Bronchial epithelial cell (primary cell): ENCODE data around the gene TMEM178B. TPM values are rescaled to one million over a fixed set of nuclear protein-coding genes. Genes with fewer than 3 reads are reported as not detected.

Experiments used
- DNase-seq: peaks from one replicate; pipeline ENCODE4 v3.0.0-alpha.2; 2010; ENCODE audit warnings: low read depth
- FAIRE-seq: peaks from 2 replicates; lab custom pipeline; 2011; peaks lifted over from hg19 to GRCh38; lab: Jason Lieb, UNC
- H3K27me3 ChIP-seq: 2 replicates; pipeline ENCODE4 v1.5.1; 2011; ENCODE audit warnings: low read length; ENCODE audit not compliant: control insufficient read depth, insufficient read depth
- H3K36me3 ChIP-seq: 2 replicates; pipeline ENCODE4 v1.5.1; 2011; ENCODE audit warnings: low read length; ENCODE audit not compliant: control insufficient read depth, insufficient read depth
- H3K4me3 ChIP-seq: 2 replicates; pipeline ENCODE4 v1.5.1; 2011; ENCODE audit warnings: mild to moderate bottlenecking, low read depth, low read length, control low read depth
- CTCF ChIP-seq: IDR thresholded peaks from 2 replicates; pipeline ENCODE4 v1.5.1; 2011; ENCODE audit warnings: mild to moderate bottlenecking, moderate library complexity, low read length, control low read depth, inconsistent platforms; ENCODE audit not compliant: insufficient read depth, severe bottlenecking
- total RNA-seq: library from RNA; depleted of rRNA; stranded (reverse); fragments of >200 nt; gene quantifications from 2 replicates; pipeline ENCODE4 v1.2.1, GENCODE V29; 2014

The TMEM178B gene
- total RNA-seq, 1 donor from 2014 or later, result under 0.01 TPM

GRCh38 chr7:141430455-141431139 lies 356.7 kb downstream of the TMEM178B start:
- FAIRE-seq (no peak), DNase-seq (no peak)
- no peak for TF ChIP-seq CTCF
- no peaks in the 10 kb centered on the region for H3K27me3 ChIP-seq
- H3K4me3 ChIP-seq, result no peak overlapping the region
- H3K36me3 ChIP-seq, result no peaks in the 10 kb centered on the region

- FAIRE-seq (no peak), DNase-seq (no peak)
- no peaks in the 10 kb centered on the region for H3K27me3 ChIP-seq
- H3K36me3 ChIP-seq, result no peaks in the 10 kb centered on the region
- no peak for TF ChIP-seq CTCF
- no peak overlapping the region for H3K4me3 ChIP-seq
These were observed 357.2 kb downstream of the TMEM178B start for GRCh38 chr7:141431140-141431479.

GRCh38 chr7:141431711-141432110 lies 357.8 kb downstream of the TMEM178B start:
- no peak for FAIRE-seq
- Histone ChIP-seq H3K4me3 (no peak overlapping the region), H3K27me3 (no peaks in the 10 kb centered on the region), H3K36me3 (no peaks in the 10 kb centered on the region)
- TF ChIP-seq CTCF, result no peak
- DNase-seq, result no peak

GRCh38 chr7:141433698-141434097 lies 359.8 kb downstream of the TMEM178B start:
- Histone ChIP-seq H3K36me3 (no peaks in the 10 kb centered on the region), H3K27me3 (no peaks in the 10 kb centered on the region), H3K4me3 (no peak overlapping the region)
- FAIRE-seq (no peak), DNase-seq (no peak)
- TF ChIP-seq CTCF, result no peak

GRCh38 chr7:141436139-141436538 lies 362.3 kb downstream of the TMEM178B start:
- Histone ChIP-seq H3K27me3 (no peaks in the 10 kb centered on the region), H3K4me3 (no peak overlapping the region), H3K36me3 (no peaks in the 10 kb centered on the region)
- no peak for TF ChIP-seq CTCF
- DNase-seq (no peak), FAIRE-seq (no peak)

GRCh38 chr7:141436575-141437075 lies 362.8 kb downstream of the TMEM178B start:
- Histone ChIP-seq H3K27me3 (no peaks in the 10 kb centered on the region), H3K36me3 (no peaks in the 10 kb centered on the region), H3K4me3 (no peak overlapping the region)
- TF ChIP-seq CTCF, result no peak
- DNase-seq, result no peak
- no peak for FAIRE-seq
